IMR-90 (cell line): ENCODE measurements around the gene NUP210L. TPM values are rescaled to one million over a fixed set of nuclear protein-coding genes. Genes with fewer than 3 reads are reported as not detected.
"Not testable (repeated sequence)": the region's sequence is repeated elsewhere in the genome, so short reads cannot be mapped to it uniquely, and the experiment has no call there.

ENCODE experiments used
- ATAC-seq: fragments of 200-7000 bp; cut with Tn5 transposase; 2 replicates; pipeline ENCODE4 v1.9.1; 2020; ENCODE audit warnings: low read depth, mild to moderate bottlenecking, moderate library complexity
- BruUV-seq: library from RNA; stranded (reverse); fragments of 400-500 nt; replicated peaks from 2 replicates; lab custom pipeline; 2021; lab: Mats Ljungman, UMichigan
- CTCF ChIA-PET: fragments of 300-600 bp; formaldehyde crosslinking; extraction: SDS; loops from one replicate; lab custom pipeline; 2021; ENCODE audit warnings: antibody characterized with exemption; lab: Yijun Ruan, JAX
- POLR2A ChIA-PET: fragments of 300-600 bp; sonication (Branson Sonifier 250); formaldehyde crosslinking; loops from one replicate; lab custom pipeline; 2022; ENCODE audit warnings: antibody characterized with exemption; ENCODE audit not compliant: unreplicated experiment; lab: Charles Lee
- DNase-seq: peaks from one replicate; pipeline ENCODE4 v3.0.0; 2013
- H2AFZ ChIP-seq: replicated peaks from 2 replicates; pipeline ENCODE3; 2013; ENCODE audit warnings: low read length, mild to moderate bottlenecking; ENCODE audit not compliant: poor library complexity
- H2AK5ac ChIP-seq: 2 replicates; pipeline ENCODE4 v1.6.1; 2013; ENCODE audit warnings: low read depth, low read length, inconsistent platforms
- H2AK9ac ChIP-seq: replicated peaks from 2 replicates; pipeline ENCODE3; 2013; ENCODE audit warnings: mild to moderate bottlenecking, low read depth, low read length, moderate library complexity; ENCODE audit not compliant: poor library complexity
- H2BK120ac ChIP-seq: 2 replicates; pipeline ENCODE4 v1.6.1; 2013; ENCODE audit warnings: low read depth, low read length, inconsistent platforms
- H2BK15ac ChIP-seq: 3 replicates; pipeline ENCODE4 v1.6.1; 2013; ENCODE audit warnings: low read depth, low read length, inconsistent platforms
- H2BK20ac ChIP-seq: 2 replicates; pipeline ENCODE4 v1.6.1; 2013; ENCODE audit warnings: low read depth, mild to moderate bottlenecking, inconsistent platforms, low read length, moderate library complexity
- H2BK5ac ChIP-seq: 2 replicates; pipeline ENCODE4 v1.6.1; 2013; ENCODE audit warnings: mild to moderate bottlenecking, low read depth, low read length, inconsistent platforms; ENCODE audit not compliant: poor library complexity, severe bottlenecking
- H3K14ac ChIP-seq: replicated peaks from 2 replicates; pipeline ENCODE4 v1.6.1; 2013; ENCODE audit warnings: low read depth, low read length, inconsistent platforms
- H3K18ac ChIP-seq: 2 replicates; pipeline ENCODE4 v1.6.1; 2013; ENCODE audit warnings: low read depth, low read length, control low read depth
- H3K23ac ChIP-seq: 2 replicates; pipeline ENCODE4 v1.6.1; 2013; ENCODE audit warnings: low read depth, low read length, inconsistent platforms
- H3K27ac ChIP-seq: 2 replicates; pipeline ENCODE4 v1.5.1; 2013; ENCODE audit warnings: mild to moderate bottlenecking, control low read depth, low read length; ENCODE audit not compliant: insufficient read depth
- H3K27me3 ChIP-seq: 2 replicates; pipeline ENCODE4 v1.6.1; 2013; ENCODE audit warnings: low read length; ENCODE audit not compliant: control insufficient read depth, insufficient read depth
- H3K36me3 ChIP-seq: 2 replicates; pipeline ENCODE4 v1.6.1; 2013; ENCODE audit warnings: low read length, mixed read lengths; ENCODE audit not compliant: control insufficient read depth, insufficient read depth
- H3K4ac ChIP-seq: 2 replicates; pipeline ENCODE4 v1.6.1; 2013; ENCODE audit warnings: low read depth, low read length, inconsistent platforms
- H3K4me1 ChIP-seq: 2 replicates; pipeline ENCODE4 v1.6.1; 2013; ENCODE audit warnings: low read length, mixed read lengths; ENCODE audit not compliant: control insufficient read depth, insufficient read depth
- H3K4me2 ChIP-seq: 2 replicates; pipeline ENCODE4 v1.6.1; 2013; ENCODE audit warnings: low read depth, mild to moderate bottlenecking, control low read depth, low read length, moderate library complexity
- H3K4me3 ChIP-seq: 2 replicates; pipeline ENCODE4 v1.5.1; 2013; ENCODE audit warnings: low read depth, mild to moderate bottlenecking, control low read depth, low read length, moderate library complexity; ENCODE audit not compliant: insufficient read depth
- H3K56ac ChIP-seq: 2 replicates; pipeline ENCODE4 v1.6.1; 2013; ENCODE audit warnings: low read length, inconsistent platforms; ENCODE audit not compliant: insufficient read depth; ENCODE audit errors: extremely low read depth
- H3K79me1 ChIP-seq, 2 experiments: 2 replicates each; pipeline ENCODE4 v1.6.1; 2013; ENCODE audit warnings: low read length in 2 of 2, inconsistent platforms in 1 of 2, low read depth in 1 of 2
- H3K9ac ChIP-seq: 2 replicates; pipeline ENCODE4 v1.6.1; 2013; ENCODE audit warnings: low read depth, low read length, control low read depth
- H3K9me1 ChIP-seq: 2 replicates; pipeline ENCODE4 v1.6.1; 2013; ENCODE audit warnings: low read length, inconsistent platforms; ENCODE audit not compliant: insufficient read depth
- H3K9me3 ChIP-seq: 2 replicates; pipeline ENCODE4 v1.6.1; 2013; ENCODE audit warnings: low read length; ENCODE audit not compliant: control insufficient read depth, insufficient read depth
- H4K20me1 ChIP-seq: 2 replicates; pipeline ENCODE4 v1.6.1; 2013; ENCODE audit warnings: low read length, inconsistent platforms; ENCODE audit not compliant: insufficient read depth
- H4K5ac ChIP-seq: 2 replicates; pipeline ENCODE4 v1.6.1; 2013; ENCODE audit warnings: mild to moderate bottlenecking, low read depth, low read length, control low read depth
- H4K8ac ChIP-seq, 2 experiments: 2 replicates each; pipeline ENCODE4 v1.6.1; 2013; ENCODE audit warnings: low read depth in 2 of 2, low read length in 2 of 2, control low read depth in 1 of 2, inconsistent platforms in 1 of 2
- H4K91ac ChIP-seq: 2 replicates; pipeline ENCODE4 v1.6.1; 2013; ENCODE audit warnings: low read depth, low read length, inconsistent platforms; ENCODE audit not compliant: insufficient read depth
- WGBS, 2 experiments: methylation state at CpG; one replicate each; pipeline versions ENCODE4 v1.1.5 to v1.1.7; 2013; ENCODE audit warnings: missing lambda C conversion rate in 2 of 2; ENCODE audit not compliant: insufficient read length in 1 of 2; ENCODE audit errors: extremely low coverage in 2 of 2; 5-methylcytosine and 5-hydroxymethylcytosine counted together
- dilution Hi-C: fragments of 300-500 bp; cut with HindIII; formaldehyde crosslinking; loops from one replicate; pipeline ENCODE4 v1.14.3; 2018; ENCODE audit warnings: low sequenced_read_pairs; ENCODE audit not compliant: unreplicated experiment
- in situ Hi-C: fragments of 300-500 bp; cut with MboI; formaldehyde crosslinking; loops from 3 replicates; pipeline ENCODE4 v1.14.3; 2019; ENCODE audit warnings: low sequenced_read_pairs, inconsistent platforms, mixed read lengths
- intact Hi-C: fragments of 100-400 bp; cut with micrococcal nuclease; formaldehyde crosslinking; loops from 2 replicates; pipeline ENCODE4 v1.10.0; 2022
- polyA plus RNA-seq, 3 experiments: library from polyadenylated mRNA; depleted of rRNA; stranded (reverse); fragments of >200 nt; gene quantifications; 2 replicates each; pipeline ENCODE4 v1.2.3, GENCODE V29; 2012; ENCODE audit warnings: low replicate concordance in 1 of 3
- total RNA-seq: library from RNA; depleted of rRNA; stranded (reverse); fragments of >200 nt; gene quantifications from 2 replicates; pipeline ENCODE4 v1.2.3, GENCODE V29; 2012

Gene NUP210L
- total and polyA plus RNA-seq, 2 of the 4 experiments (the other 2 are of a cell fraction), result under 0.01 to 0.02 TPM

DNA sequence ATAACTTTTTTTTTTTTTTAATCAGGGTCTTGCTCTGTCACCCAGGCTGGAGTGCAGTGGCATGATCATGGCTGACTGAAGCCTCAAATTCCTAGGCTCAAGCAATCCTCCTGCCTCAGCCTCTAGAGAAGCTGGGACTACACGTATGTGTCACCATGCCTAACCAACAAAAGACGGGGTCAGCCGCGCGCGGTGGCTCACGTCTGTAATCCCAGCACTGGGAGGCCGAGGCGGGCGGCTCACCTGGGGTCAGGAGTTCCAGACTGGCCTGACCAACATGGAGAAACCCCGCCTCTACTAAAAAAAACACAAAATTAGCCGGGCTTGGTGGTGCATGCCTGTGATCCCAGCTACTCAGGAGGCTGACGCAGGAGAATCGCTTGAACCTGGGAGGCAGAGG is 142.3 kb downstream of the NUP210L start:
- H2BK120ac ChIP-seq, intact Hi-C loops, H3K9me3 ChIP-seq, H2BK20ac ChIP-seq, H3K27me3 ChIP-seq, H2AK9ac ChIP-seq, H3K4me3 ChIP-seq, H3K4me2 ChIP-seq, H4K5ac ChIP-seq, H3K23ac ChIP-seq, H3K4me1 ChIP-seq, ATAC-seq, H4K8ac ChIP-seq, BruUV-seq, H4K20me1 ChIP-seq, dilution Hi-C loops, H3K4ac ChIP-seq, H3K9ac ChIP-seq, DNase-seq, H3K14ac ChIP-seq, CTCF ChIA-PET, H3K36me3 ChIP-seq, H3K56ac ChIP-seq, H2AFZ ChIP-seq, H4K91ac ChIP-seq, H3K9me1 ChIP-seq, H2BK15ac ChIP-seq, H3K79me1 ChIP-seq, H3K27ac ChIP-seq, H2BK5ac ChIP-seq, H3K18ac ChIP-seq, H2AK5ac ChIP-seq: not testable (repeated sequence)
- in situ Hi-C loops, result loop anchor here (10.0 kb wide), 1 partner anchor 132 kb away; no protein-coding TSS in a partner anchor
- POLR2A ChIA-PET, result interaction anchor here (0.6 kb wide), 1 partner anchor 124 kb away, joined by 4 read pairs; no protein-coding TSS in a partner anchor
- 95% methylated on average over 7 of the region's 14 CpGs; no CpG with 5 or more reads in 1 of the 2 experiments for WGBS, 2 experiments
